OCI-LY1 (cell line): ENCODE measurements around the gene FAM20C.
"Not testable (repeated sequence)": the region's sequence is repeated elsewhere in the genome, so short reads cannot be mapped to it uniquely, and the experiment has no call there.

Experiments used
- H2AFZ ChIP-seq: fragments of 200-600 bp; sonication (generic), shearing (Covaris generic); 2 replicates; pipeline ENCODE4 v1.6.0; 2014; ENCODE audit warnings: antibody characterized with exemption, mild to moderate bottlenecking, low read length
- H3F3A ChIP-seq: fragments of 200-600 bp; sonication (generic), shearing (Covaris generic); 2 replicates; pipeline ENCODE4 v1.6.0; 2014; ENCODE audit warnings: mild to moderate bottlenecking, antibody characterized with exemption, low read length, moderate library complexity; ENCODE audit not compliant: insufficient read depth
- H3K27ac ChIP-seq: fragments of 200-600 bp; sonication (generic); 2 replicates; pipeline ENCODE4 v1.5.1; 2014; ENCODE audit warnings: low read length, mixed run types, mild to moderate bottlenecking, low read depth; ENCODE audit not compliant: poor library complexity, severe bottlenecking
- H3K27me3 ChIP-seq: fragments of 200-600 bp; sonication (generic); 2 replicates; pipeline ENCODE4 v1.6.0; 2014; ENCODE audit warnings: antibody characterized with exemption, mild to moderate bottlenecking, low read length, moderate library complexity; ENCODE audit not compliant: insufficient read depth
- H3K36me3 ChIP-seq: fragments of 200-600 bp; sonication (generic); 2 replicates; pipeline ENCODE4 v1.6.1; 2014; ENCODE audit warnings: mild to moderate bottlenecking, antibody characterized with exemption, low read length, moderate library complexity, mixed read lengths; ENCODE audit not compliant: insufficient read depth
- H3K4me1 ChIP-seq: fragments of 200-600 bp; sonication (generic); 2 replicates; pipeline ENCODE4 v1.5.1; 2014; ENCODE audit warnings: mild to moderate bottlenecking, low read length, moderate library complexity; ENCODE audit not compliant: insufficient read depth, severe bottlenecking
- H3K4me2 ChIP-seq: fragments of 200-600 bp; sonication (generic), shearing (Covaris generic); 2 replicates; pipeline ENCODE4 v1.6.1; 2014; ENCODE audit warnings: low read length
- H3K4me3 ChIP-seq: fragments of 200-600 bp; sonication (generic); 2 replicates; pipeline ENCODE4 v1.5.1; 2014; ENCODE audit warnings: low read length, low read depth, mild to moderate bottlenecking, mixed read lengths; ENCODE audit not compliant: poor library complexity, severe bottlenecking
- H3K79me2 ChIP-seq: fragments of 200-600 bp; shearing (Covaris generic); 2 replicates; pipeline ENCODE4 v1.6.1; 2016; ENCODE audit warnings: mixed run types, low read length, mixed read lengths; ENCODE audit not compliant: insufficient read depth
- H3K9ac ChIP-seq: fragments of 200-600 bp; sonication (generic), shearing (Covaris generic); 2 replicates; pipeline ENCODE4 v1.6.1; 2014; ENCODE audit warnings: mild to moderate bottlenecking, low read length, mixed read lengths
- H3K9me2 ChIP-seq: fragments of 200-600 bp; sonication (generic), shearing (Covaris generic); 2 replicates; pipeline ENCODE4 v1.6.1; 2014; ENCODE audit warnings: low read depth, mild to moderate bottlenecking, low read length, mixed read lengths
- H3K9me3 ChIP-seq: fragments of 200-600 bp; shearing (Covaris generic); 2 replicates; pipeline ENCODE4 v1.6.1; 2014; ENCODE audit warnings: low read length, mixed read lengths
- H4K20me1 ChIP-seq: fragments of 200-600 bp; sonication (generic), shearing (Covaris generic); 2 replicates; pipeline ENCODE4 v1.6.0; 2016; ENCODE audit warnings: mild to moderate bottlenecking, low read length; ENCODE audit not compliant: insufficient read depth
- EZH2 ChIP-seq: fragments of 200-600 bp; sonication (generic), shearing (Covaris generic); IDR thresholded peaks from 2 replicates; pipeline ENCODE4 v1.8.0; 2017; ENCODE audit warnings: borderline replicate concordance, mixed run types, mild to moderate bottlenecking, antibody characterized with exemption, low read length, moderate library complexity, mixed read lengths
- TF ChIP-seq, protein P1 (sequence below): fragments of 200-600 bp; sonication (generic), shearing (Covaris generic); IDR thresholded peaks from 2 replicates; pipeline ENCODE4 v1.5.1; 2017; ENCODE audit warnings: mild to moderate bottlenecking, antibody characterized with exemption, low read length, moderate library complexity, mixed read lengths

Gene FAM20C

DNA sequence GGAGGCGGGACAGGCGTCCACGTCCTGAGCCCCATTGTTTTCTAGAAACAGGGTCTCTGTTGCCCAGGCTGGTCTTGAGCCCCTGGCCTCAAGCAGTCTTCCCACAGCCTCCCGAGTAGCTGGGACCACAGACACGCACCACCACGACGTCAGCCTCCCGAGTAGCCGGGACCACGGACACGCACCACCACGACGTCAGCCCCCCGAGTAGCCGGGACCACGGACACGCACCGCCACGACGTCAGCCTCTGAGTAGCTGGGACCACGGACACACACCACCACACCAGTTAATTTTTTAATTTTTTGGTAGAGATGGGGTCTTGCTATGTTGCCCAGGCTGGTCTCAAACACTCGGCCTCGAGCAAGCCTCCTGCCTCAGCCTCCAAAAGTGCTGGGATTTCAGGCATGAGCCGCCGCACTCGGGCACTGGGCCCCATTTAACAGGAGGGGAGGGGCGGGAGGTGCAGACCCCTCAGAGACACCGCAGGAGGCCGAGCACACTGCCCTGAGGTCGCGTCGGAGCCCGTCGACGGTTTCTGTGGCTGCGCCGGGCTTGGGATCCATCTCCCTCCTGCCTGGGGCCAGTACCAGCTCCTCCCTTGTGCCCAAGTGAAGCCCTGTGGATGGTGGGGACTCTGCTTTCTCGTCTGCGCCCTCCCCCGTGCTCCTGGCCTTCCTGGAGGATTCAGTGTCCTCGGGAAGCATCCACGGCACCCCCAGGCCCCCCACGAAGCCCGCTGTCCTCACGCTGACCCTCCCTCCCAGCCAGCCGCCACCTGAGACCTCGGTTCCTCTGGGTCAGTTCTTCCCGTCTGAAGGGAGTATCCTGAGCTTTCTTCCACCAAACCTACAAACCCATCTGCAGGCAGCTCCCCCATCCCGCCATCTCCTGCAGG is 13.0 kb downstream of the FAM20C start:
- H3K4me2 ChIP-seq: no peak overlapping the region
- TF ChIP-seq, protein P1, sequence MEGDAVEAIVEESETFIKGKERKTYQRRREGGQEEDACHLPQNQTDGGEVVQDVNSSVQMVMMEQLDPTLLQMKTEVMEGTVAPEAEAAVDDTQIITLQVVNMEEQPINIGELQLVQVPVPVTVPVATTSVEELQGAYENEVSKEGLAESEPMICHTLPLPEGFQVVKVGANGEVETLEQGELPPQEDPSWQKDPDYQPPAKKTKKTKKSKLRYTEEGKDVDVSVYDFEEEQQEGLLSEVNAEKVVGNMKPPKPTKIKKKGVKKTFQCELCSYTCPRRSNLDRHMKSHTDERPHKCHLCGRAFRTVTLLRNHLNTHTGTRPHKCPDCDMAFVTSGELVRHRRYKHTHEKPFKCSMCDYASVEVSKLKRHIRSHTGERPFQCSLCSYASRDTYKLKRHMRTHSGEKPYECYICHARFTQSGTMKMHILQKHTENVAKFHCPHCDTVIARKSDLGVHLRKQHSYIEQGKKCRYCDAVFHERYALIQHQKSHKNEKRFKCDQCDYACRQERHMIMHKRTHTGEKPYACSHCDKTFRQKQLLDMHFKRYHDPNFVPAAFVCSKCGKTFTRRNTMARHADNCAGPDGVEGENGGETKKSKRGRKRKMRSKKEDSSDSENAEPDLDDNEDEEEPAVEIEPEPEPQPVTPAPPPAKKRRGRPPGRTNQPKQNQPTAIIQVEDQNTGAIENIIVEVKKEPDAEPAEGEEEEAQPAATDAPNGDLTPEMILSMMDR: no peak
- no peak for TF ChIP-seq EZH2
- H3K36me3 ChIP-seq: no peaks in the 10 kb centered on the region
- H2AFZ ChIP-seq: no peak overlapping the region
- H3K27me3 ChIP-seq: no peaks in the 10 kb centered on the region
- H3K9me3 ChIP-seq: no peaks in the 10 kb centered on the region
- no peak overlapping the region for H3K4me3 ChIP-seq
- H3K4me1 ChIP-seq: no peaks in the 10 kb centered on the region
- no peak overlapping the region for H3K27ac ChIP-seq
- no peaks in the 10 kb centered on the region for H3K9me2 ChIP-seq
- no peaks in the 10 kb centered on the region for H3F3A ChIP-seq
- H3K9ac ChIP-seq: no peak overlapping the region
- no peaks in the 10 kb centered on the region for H3K79me2 ChIP-seq
- no peaks in the 10 kb centered on the region for H4K20me1 ChIP-seq

DNA sequence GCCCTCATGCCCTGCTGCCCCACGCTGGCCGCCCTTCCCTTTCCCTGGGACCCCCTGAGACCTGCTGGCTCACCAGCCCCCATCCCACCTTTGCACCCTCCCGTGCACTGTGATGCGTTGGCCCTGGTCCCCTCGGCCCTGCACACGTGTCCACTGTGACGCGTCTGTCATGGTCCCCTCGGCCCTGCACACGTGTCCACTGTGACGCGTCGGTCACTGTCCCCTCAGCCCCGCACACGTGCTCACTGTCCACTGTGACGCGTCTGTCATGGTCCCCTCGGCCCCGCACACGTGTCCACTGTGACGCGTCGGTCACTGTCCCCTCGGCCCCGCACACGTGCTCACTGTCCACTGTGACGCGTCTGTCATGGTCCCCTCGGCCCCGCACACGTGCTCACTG is 14.0 kb downstream of the FAM20C start:
- not testable (repeated sequence) for H3K9me2 ChIP-seq, H3K9ac ChIP-seq, H3F3A ChIP-seq, H3K4me1 ChIP-seq, H4K20me1 ChIP-seq, H3K4me3 ChIP-seq, H3K36me3 ChIP-seq, H3K27ac ChIP-seq, H3K79me2 ChIP-seq, H3K27me3 ChIP-seq, H2AFZ ChIP-seq, H3K4me2 ChIP-seq, H3K9me3 ChIP-seq

DNA sequence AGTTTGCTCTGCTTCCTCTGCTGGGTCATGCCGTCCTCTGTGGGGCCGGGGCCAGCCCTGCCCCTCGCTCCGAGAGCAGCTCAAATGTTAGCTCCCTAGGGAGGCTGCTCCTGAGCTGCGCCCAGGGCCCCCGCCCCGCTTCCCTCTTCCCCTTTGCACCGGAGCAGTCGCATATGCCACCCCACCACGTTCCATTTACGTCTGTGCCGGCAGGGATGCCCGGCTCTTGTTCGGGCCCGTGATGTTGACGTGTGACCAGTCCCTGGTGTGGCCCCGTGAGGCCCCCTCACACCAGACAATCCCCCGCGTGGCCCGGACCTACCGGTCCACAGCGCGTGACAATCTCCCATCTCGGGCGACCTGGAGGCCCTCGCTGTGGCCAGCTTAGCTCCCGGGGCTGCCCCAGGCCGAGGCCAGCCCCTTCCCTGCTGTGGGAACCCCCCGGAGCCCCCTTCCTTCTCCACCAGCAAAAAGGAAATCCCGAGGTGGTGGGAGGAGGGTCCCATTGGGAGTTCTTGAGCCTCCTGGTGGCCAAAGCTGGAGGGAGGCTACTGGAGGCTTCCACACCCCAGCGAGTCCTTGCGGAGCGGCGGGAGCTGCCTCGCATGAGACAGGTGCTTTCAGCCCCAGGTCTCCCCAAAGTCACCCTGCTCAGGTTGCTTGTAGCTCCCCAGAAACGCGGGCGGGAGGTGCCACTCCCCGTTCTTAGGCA is 15.2 kb downstream of the FAM20C start:
- Histone ChIP-seq H3K9ac (no peak overlapping the region), H3K9me2 (no peaks in the 10 kb centered on the region), H3K9me3 (no peaks in the 10 kb centered on the region), H4K20me1 (no peaks in the 10 kb centered on the region), H3F3A (no peaks in the 10 kb centered on the region), H3K4me3 (no peak overlapping the region), H3K36me3 (no peaks in the 10 kb centered on the region), H3K4me2 (no peak overlapping the region), H3K79me2 (no peaks in the 10 kb centered on the region), H3K4me1 (no peaks in the 10 kb centered on the region), H3K27ac (no peak overlapping the region), H2AFZ (no peak overlapping the region), H3K27me3 (no peaks in the 10 kb centered on the region)
- TF ChIP-seq EZH2: no peak
- TF ChIP-seq, protein P1: no peak
